Parathyroid adenoma (tissue), 2 donors: ENCODE results near the gene UBE2I.

Source experiments
- H2AFZ ChIP-seq: fragments of 300-600 bp; sonication (generic); one replicate; pipeline ENCODE4 v1.7.0; 2017; ENCODE audit warnings: antibody characterized with exemption, mild to moderate bottlenecking
- H3K27ac ChIP-seq: fragments of 300-600 bp; sonication (generic); one replicate; pipeline ENCODE4 v1.7.0; 2017
- H3K27me3 ChIP-seq: fragments of 300-600 bp; sonication (generic); one replicate; pipeline ENCODE4 v1.7.0; 2017; ENCODE audit warnings: low read length; ENCODE audit not compliant: control insufficient read depth, insufficient read depth
- H3K36me3 ChIP-seq: fragments of 300-600 bp; sonication (generic); one replicate; pipeline ENCODE4 v1.7.0; 2017; ENCODE audit warnings: low read length; ENCODE audit not compliant: control insufficient read depth, insufficient read depth
- H3K4me1 ChIP-seq: fragments of 300-600 bp; sonication (generic); one replicate; pipeline ENCODE4 v1.7.0; 2017; ENCODE audit warnings: control low read depth
- H3K4me2 ChIP-seq: fragments of 300-600 bp; sonication (generic); one replicate; pipeline ENCODE4 v1.7.0; 2017; ENCODE audit warnings: low read length
- H3K4me3 ChIP-seq: fragments of 300-600 bp; sonication (generic); one replicate; pipeline ENCODE4 v1.7.0; 2017; ENCODE audit warnings: low read depth, low read length
- H3K79me2 ChIP-seq: fragments of 300-600 bp; sonication (generic); one replicate; pipeline ENCODE4 v1.7.0; 2017; ENCODE audit warnings: control low read depth
- H3K9ac ChIP-seq: fragments of 300-600 bp; sonication (generic); one replicate; pipeline ENCODE4 v1.7.0; 2017; ENCODE audit warnings: mild to moderate bottlenecking
- H3K9me3 ChIP-seq: fragments of 300-600 bp; sonication (generic); one replicate; pipeline ENCODE4 v1.7.0; 2017; ENCODE audit warnings: low read length; ENCODE audit not compliant: control insufficient read depth
- TF ChIP-seq, protein P1 (sequence below): fragments of 300-600 bp; sonication (generic); IDR thresholded peaks from one replicate; pipeline ENCODE4 v1.7.0; 2017; ENCODE audit warnings: antibody characterized with exemption, mild to moderate bottlenecking
- donor health status: primary hyperparathyroidism.

UBE2I gene

GRCh38 chr16:1313721-1314369, 4.4 kb downstream of the UBE2I start:
- Histone ChIP-seq H3K79me2 (peaks cover 66% of the 10 kb centered on the region), H3K9me3 (no peaks in the 10 kb centered on the region), H3K27ac (no peak overlapping the region), H3K4me1 (peaks cover 16% of the 10 kb centered on the region), H2AFZ (no peak overlapping the region), H3K4me3 (no peak overlapping the region), H3K36me3 (no peaks in the 10 kb centered on the region), H3K9ac (no peak overlapping the region), H3K4me2 (no peak overlapping the region), H3K27me3 (no peaks in the 10 kb centered on the region)
- TF ChIP-seq, protein P1, sequence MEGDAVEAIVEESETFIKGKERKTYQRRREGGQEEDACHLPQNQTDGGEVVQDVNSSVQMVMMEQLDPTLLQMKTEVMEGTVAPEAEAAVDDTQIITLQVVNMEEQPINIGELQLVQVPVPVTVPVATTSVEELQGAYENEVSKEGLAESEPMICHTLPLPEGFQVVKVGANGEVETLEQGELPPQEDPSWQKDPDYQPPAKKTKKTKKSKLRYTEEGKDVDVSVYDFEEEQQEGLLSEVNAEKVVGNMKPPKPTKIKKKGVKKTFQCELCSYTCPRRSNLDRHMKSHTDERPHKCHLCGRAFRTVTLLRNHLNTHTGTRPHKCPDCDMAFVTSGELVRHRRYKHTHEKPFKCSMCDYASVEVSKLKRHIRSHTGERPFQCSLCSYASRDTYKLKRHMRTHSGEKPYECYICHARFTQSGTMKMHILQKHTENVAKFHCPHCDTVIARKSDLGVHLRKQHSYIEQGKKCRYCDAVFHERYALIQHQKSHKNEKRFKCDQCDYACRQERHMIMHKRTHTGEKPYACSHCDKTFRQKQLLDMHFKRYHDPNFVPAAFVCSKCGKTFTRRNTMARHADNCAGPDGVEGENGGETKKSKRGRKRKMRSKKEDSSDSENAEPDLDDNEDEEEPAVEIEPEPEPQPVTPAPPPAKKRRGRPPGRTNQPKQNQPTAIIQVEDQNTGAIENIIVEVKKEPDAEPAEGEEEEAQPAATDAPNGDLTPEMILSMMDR, result no peak

DNA sequence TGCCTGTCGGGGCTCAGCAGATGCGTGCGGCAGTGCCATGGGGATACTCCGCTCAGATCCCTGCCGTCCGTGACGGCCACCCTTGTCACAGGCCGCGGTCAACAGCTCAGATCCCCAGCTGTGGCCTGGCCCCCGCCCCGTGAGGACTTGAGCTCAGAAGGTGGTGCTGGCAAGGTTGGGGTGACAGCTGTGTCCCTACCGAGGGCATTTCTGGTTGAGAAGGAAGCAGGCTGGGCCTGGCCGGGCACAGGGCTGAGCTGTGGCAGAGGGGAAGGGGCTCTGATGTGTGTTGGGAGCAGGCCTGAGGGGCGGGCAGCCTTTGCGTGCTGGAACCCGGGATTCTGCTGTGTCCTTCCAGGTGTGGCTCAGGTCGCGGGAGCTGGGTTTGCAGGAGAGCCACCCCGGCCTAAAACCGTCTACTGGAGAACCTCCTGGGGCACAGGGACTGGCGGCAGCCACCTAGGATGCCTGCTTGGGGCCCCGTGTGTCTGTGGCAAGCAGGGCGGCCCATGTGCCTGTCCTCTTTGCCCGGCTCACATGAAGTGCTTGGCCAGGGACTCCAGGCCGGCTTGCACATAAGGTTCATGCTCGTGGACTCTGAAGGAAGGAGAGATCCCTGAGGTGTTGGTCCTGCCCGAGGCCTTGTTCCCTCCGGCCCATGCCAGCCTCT, 5.1 kb downstream of the UBE2I start:
- peaks cover 16% of the 10 kb centered on the region for H3K4me1 ChIP-seq
- no peak overlapping the region for H2AFZ ChIP-seq
- no peak overlapping the region for H3K4me3 ChIP-seq
- TF ChIP-seq, protein P1, result no peak
- no peaks in the 10 kb centered on the region for H3K27me3 ChIP-seq
- no peaks in the 10 kb centered on the region for H3K9me3 ChIP-seq
- H3K79me2 ChIP-seq, result peaks cover 66% of the 10 kb centered on the region
- H3K9ac ChIP-seq, result no peak overlapping the region
- no peak overlapping the region for H3K27ac ChIP-seq
- H3K4me2 ChIP-seq, result no peak overlapping the region
- H3K36me3 ChIP-seq, result no peaks in the 10 kb centered on the region

DNA sequence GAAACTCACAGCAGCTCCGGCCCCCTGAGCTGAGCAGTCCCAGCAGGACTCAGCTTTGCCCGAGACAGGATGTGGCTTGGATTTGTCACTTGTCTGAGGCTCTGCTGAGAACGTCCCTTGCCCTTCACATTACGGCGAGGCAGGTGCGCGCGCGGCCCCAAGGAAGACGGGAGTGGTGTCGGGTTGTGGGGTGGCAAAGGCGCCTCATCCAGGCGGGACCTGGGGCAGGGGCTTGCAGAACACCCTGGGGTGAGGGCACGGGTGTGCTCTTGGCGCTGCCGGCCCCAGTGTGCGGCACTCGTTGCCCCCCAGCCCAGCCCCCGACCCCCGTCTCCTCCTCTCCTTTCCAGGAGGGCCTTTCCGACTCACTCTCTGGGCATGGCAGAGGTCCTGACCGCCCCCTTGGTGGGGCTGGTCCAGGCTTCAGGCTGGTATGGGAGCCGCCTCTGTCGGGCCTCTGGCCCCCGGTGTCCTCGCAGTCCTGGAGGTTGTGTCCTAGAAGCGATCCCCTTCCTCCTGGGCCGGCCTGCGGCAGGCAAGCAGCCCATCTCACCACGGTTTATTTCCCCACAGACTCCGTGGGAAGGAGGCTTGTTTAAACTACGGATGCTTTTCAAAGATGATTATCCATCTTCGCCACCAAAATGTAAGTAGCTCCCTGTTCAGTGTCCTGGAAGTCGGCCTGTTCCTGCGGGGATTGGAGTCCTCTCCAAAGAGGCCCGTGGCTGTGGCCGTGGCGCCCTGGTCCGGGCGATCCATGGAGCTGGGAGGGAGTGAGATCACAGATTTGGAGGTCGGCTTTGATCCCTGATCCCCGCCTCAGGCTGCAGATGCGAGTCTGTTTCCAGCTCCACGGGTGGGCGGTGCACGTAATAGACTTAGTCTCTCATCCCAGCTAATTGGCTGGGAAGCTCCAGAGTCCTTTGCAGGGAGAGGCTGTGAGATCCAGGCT, 5.9 kb downstream of the UBE2I start:
- H3K9me3 ChIP-seq, result no peaks in the 10 kb centered on the region
- no peak overlapping the region for H3K4me3 ChIP-seq
- peaks cover 16% of the 10 kb centered on the region for H3K4me1 ChIP-seq
- H2AFZ ChIP-seq, result no peak overlapping the region
- H3K4me2 ChIP-seq, result no peak overlapping the region
- TF ChIP-seq, protein P1, result no peak
- no peak overlapping the region for H3K9ac ChIP-seq
- H3K27me3 ChIP-seq, result no peaks in the 10 kb centered on the region
- no peaks in the 10 kb centered on the region for H3K36me3 ChIP-seq
- H3K79me2 ChIP-seq, result peaks cover 67% of the 10 kb centered on the region
- no peak overlapping the region for H3K27ac ChIP-seq

DNA sequence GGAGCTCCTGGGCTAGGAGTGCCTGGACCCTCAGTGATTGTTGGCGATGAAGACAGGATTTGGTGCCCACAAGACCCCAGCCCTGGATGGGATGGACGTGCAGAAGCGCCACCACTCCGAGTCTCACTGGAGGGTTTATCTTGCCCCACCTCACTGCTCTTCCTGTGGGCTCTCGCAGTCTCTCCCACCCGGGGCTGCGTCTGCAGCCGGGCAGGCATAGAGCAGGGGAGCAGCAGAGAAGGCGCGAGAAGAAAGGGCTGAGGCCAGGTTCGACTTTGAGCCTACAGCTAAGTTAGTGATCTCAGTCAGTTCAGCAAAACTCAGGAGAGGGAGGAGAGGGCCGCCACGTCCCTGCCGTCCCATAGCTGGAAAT, 6.6 kb downstream of the UBE2I start:
- no peaks in the 10 kb centered on the region for H3K36me3 ChIP-seq
- TF ChIP-seq, protein P1, result no peak

More for the DNA sequence above, 6.6 kb downstream of the UBE2I start:
- H3K9me3 ChIP-seq, result no peaks in the 10 kb centered on the region
- H3K4me2 ChIP-seq, result no peak overlapping the region
- H3K4me3 ChIP-seq, result no peak overlapping the region
- H3K9ac ChIP-seq, result no peak overlapping the region
- H3K79me2 ChIP-seq, result peaks cover 70% of the 10 kb centered on the region
- no peak overlapping the region for H2AFZ ChIP-seq
- no peak overlapping the region for H3K27ac ChIP-seq
- H3K4me1 ChIP-seq, result peaks cover 15% of the 10 kb centered on the region
- H3K27me3 ChIP-seq, result no peaks in the 10 kb centered on the region
